ENCODE measurements around the gene FYN. TPM values are rescaled to one million over a fixed set of nuclear protein-coding genes. Genes with fewer than 3 reads are reported as not detected.

FYN gene
- total RNA-seq, 4 donors from 2014 or later: 108 to 281 (median 186) TPM

GRCh38 chr6:111653979-111654378 lies 219.3 kb downstream of the FYN start:
- no peak for TF ChIP-seq CTCF (IDR thresholded peaks at IDR 0.05)
- DNase-seq (ENCODE audit: low spot score) (no peak), ATAC-seq (ENCODE audit: low FRiP score) (no peak)

GRCh38 chr6:111653434-111653833 lies 219.8 kb downstream of the FYN start:
- TF ChIP-seq CTCF (IDR thresholded peaks at IDR 0.05): no peak
- no peak for ATAC-seq (ENCODE audit: low FRiP score)
- no peak for DNase-seq (ENCODE audit: low spot score)

- TF ChIP-seq CTCF (IDR thresholded peaks at IDR 0.05): no peak
- DNase-seq (ENCODE audit: low spot score): no peak
- no peak for ATAC-seq (ENCODE audit: low FRiP score)
Measured at GRCh38 chr6:111652156-111652555, 221.1 kb downstream of the FYN start.

GRCh38 chr6:111651185-111652034 lies 221.8 kb downstream of the FYN start:
- ATAC-seq (ENCODE audit: low FRiP score): no peak

GRCh38 chr6:111650049-111650448 lies 223.2 kb downstream of the FYN start:
- DNase-seq (ENCODE audit: low spot score) (no peak), ATAC-seq (ENCODE audit: low FRiP score) (no peak)
- TF ChIP-seq CTCF (IDR thresholded peaks at IDR 0.05): no peak

More at GRCh38 chr6:111651185-111652034, 221.8 kb downstream of the FYN start:
- no peak for DNase-seq (ENCODE audit: low spot score)
- no peak for TF ChIP-seq CTCF (IDR thresholded peaks at IDR 0.05)

GRCh38 chr6:111648100-111648499 lies 225.2 kb downstream of the FYN start:
- DNase-seq (ENCODE audit: low spot score) (no peak), ATAC-seq (ENCODE audit: low FRiP score) (no peak)
- TF ChIP-seq CTCF (IDR thresholded peaks at IDR 0.05): no peak

GRCh38 chr6:111646942-111647341 lies 226.3 kb downstream of the FYN start:
- DNase-seq (ENCODE audit: low spot score) (no peak), ATAC-seq (ENCODE audit: low FRiP score) (no peak)
- no peak for TF ChIP-seq CTCF (IDR thresholded peaks at IDR 0.05)
